Hepatocyte (in vitro differentiated cells): ENCODE data around the gene PARD3B.

Experiments
- CTCF ChIP-seq: fragments of 200-600 bp; sonication (generic); IDR thresholded peaks from 2 replicates; pipeline ENCODE4 v1.5.1; 2016; ENCODE audit warnings: antibody characterized with exemption, mild to moderate bottlenecking; ENCODE audit not compliant: poor library complexity
- EZH2phosphoT487 ChIP-seq: fragments of 200-600 bp; sonication (generic); IDR thresholded peaks from one replicate; pipeline ENCODE4 v1.6.1; 2018; ENCODE audit warnings: antibody characterized with exemption, mild to moderate bottlenecking, low read depth, moderate library complexity; ENCODE audit not compliant: unreplicated experiment, severe bottlenecking

GRCh38 chr2:205460217-205460616 is 914.9 kb downstream of the PARD3B start:
- TF ChIP-seq CTCF (no peak), EZH2phosphoT487 (no peak)
